Activated B cell treated with CpG ODN at 0.5 μM for 24 hours (primary cell): ENCODE results near the gene RBKS. TPM values are rescaled to one million over a fixed set of nuclear protein-coding genes. Genes with fewer than 3 reads are reported as not detected.
A peak's percentile ranks its signal among the peaks of the same experiment; 100 is the strongest.

Experiments
- ATAC-seq: fragments of 200-7000 bp; cut with Tn5 transposase; one replicate; pipeline ENCODE4 v1.10.0; 2021; ENCODE audit warnings: low read depth, mild to moderate bottlenecking, moderate library complexity
- CTCF ChIA-PET: fragments of 350-600 bp; sonication (Branson Sonifier 250); formaldehyde crosslinking; loops from one replicate; lab custom pipeline; 2021; ENCODE audit warnings: antibody characterized with exemption; lab: Charles Lee
- POLR2A ChIA-PET: fragments of 350-600 bp; sonication (Branson Sonifier 250); formaldehyde crosslinking; loops from one replicate; lab custom pipeline; 2021; ENCODE audit warnings: antibody characterized with exemption; lab: Charles Lee
- DNase-seq: peaks from one replicate; pipeline ENCODE4 v3.0.0; 2022
- H3K27ac Mint-ChIP-seq: one replicate; pipeline ENCODE4 v1.8.0; 2020; ENCODE audit warnings: mixed read lengths
- H3K27me3 Mint-ChIP-seq: one replicate; pipeline ENCODE4 v1.8.0; 2021; ENCODE audit warnings: mixed read lengths
- H3K36me3 Mint-ChIP-seq: one replicate; pipeline ENCODE4 v1.8.0; 2021; ENCODE audit warnings: low read depth, mixed read lengths
- H3K4me1 Mint-ChIP-seq: one replicate; pipeline ENCODE4 v1.8.0; 2021; ENCODE audit warnings: mixed read lengths
- H3K4me3 Mint-ChIP-seq: one replicate; pipeline ENCODE4 v1.8.0; 2020; ENCODE audit warnings: mild to moderate bottlenecking, mixed read lengths
- H3K9me3 Mint-ChIP-seq: one replicate; pipeline ENCODE4 v1.8.0; 2020; ENCODE audit warnings: mixed read lengths
- CTCF ChIP-seq: fragments of 200-600 bp; IDR thresholded peaks from one replicate; pipeline ENCODE4 v1.8.0; 2022; ENCODE audit warnings: antibody characterized with exemption, mild to moderate bottlenecking
- intact Hi-C: fragments of 100-400 bp; cut with micrococcal nuclease; formaldehyde crosslinking; loops from one replicate; pipeline ENCODE4 v1.15.1; 2024
- total RNA-seq: library from RNA; stranded (reverse); gene quantifications from 2 replicates; pipeline ENCODE4 v1.2.3, GENCODE V29; 2022

The RBKS gene
- 2.5 and 3.1 TPM in 2 replicates for total RNA-seq

- no peak for TF ChIP-seq CTCF
- H3K4me3 Mint-ChIP-seq: peak within 1 kb of the TSS; percentile 99
- peak; percentile 78 for ATAC-seq
- H3K36me3 Mint-ChIP-seq: peaks cover 28% of the 10 kb centered on the region
- peak; percentile 93 for DNase-seq
- peaks cover 2% of the 10 kb centered on the region for H3K27me3 Mint-ChIP-seq
- POLR2A ChIA-PET: interaction anchor here (0.5 to 2.1 kb wide), 20 partner anchors 9 to 1544 kb away, joined by 3 to 15 read pairs (median 3); partner anchors contain the start of genes ADGRF3, CCDC121, FOSL2 and GPN1
- intact Hi-C loops: loop anchor here (1.0 to 10.0 kb wide), 10 partner anchors 119 to 1856 kb away; partner anchors contain the start of genes ADGRF3, AGBL5, CCDC121 and EIF2B4
- CTCF ChIA-PET: no interaction called here
- peak within 1 kb of the TSS; percentile 99 for H3K27ac Mint-ChIP-seq
- no peaks in the 10 kb centered on the region for H3K9me3 Mint-ChIP-seq
- H3K4me1 Mint-ChIP-seq: peaks cover 74% of the 10 kb centered on the region
Measured at GRCh38 chr2:27890146-27890923, at the start of gene RBKS, which contains the start of gene BABAM2. RBKS (minus strand) TSS chr2:27890387; CDS start chr2:27890345, 42 bp downstream. BABAM2 (plus strand) TSS chr2:27890729; CDS start chr2:27894557, 3,828 bp downstream.

- H3K36me3 Mint-ChIP-seq: peaks cover 39% of the 10 kb centered on the region
- no peak overlapping the region for H3K4me3 Mint-ChIP-seq
- H3K27me3 Mint-ChIP-seq: no peaks in the 10 kb centered on the region
- POLR2A ChIA-PET: no interaction called here
- DNase-seq (no peak), ATAC-seq (no peak)
- CTCF ChIA-PET: interaction anchor here (0.5 kb wide), 1 partner anchor 1373 kb away, joined by 4 read pairs; no protein-coding TSS in a partner anchor
- H3K27ac Mint-ChIP-seq: no peak overlapping the region
- H3K4me1 Mint-ChIP-seq: peaks cover 3% of the 10 kb centered on the region
- no peaks in the 10 kb centered on the region for H3K9me3 Mint-ChIP-seq
- intact Hi-C loops: no loop called here
- TF ChIP-seq CTCF: no peak
Measured at GRCh38 chr2:27935026-27935425, 44.8 kb upstream of the RBKS start.

GRCh38 chr2:27932396-27932795, 42.2 kb upstream of the RBKS start:
- peaks cover 2% of the 10 kb centered on the region for H3K4me1 Mint-ChIP-seq
- H3K36me3 Mint-ChIP-seq: peaks cover 38% of the 10 kb centered on the region
- ChIA-PET POLR2A (no interaction called here), CTCF (no interaction called here)
- H3K4me3 Mint-ChIP-seq: no peak overlapping the region
- no peak overlapping the region for H3K27ac Mint-ChIP-seq
- intact Hi-C loops: no loop called here
- no peaks in the 10 kb centered on the region for H3K9me3 Mint-ChIP-seq
- no peak for DNase-seq
- TF ChIP-seq CTCF: no peak
- no peaks in the 10 kb centered on the region for H3K27me3 Mint-ChIP-seq
- ATAC-seq: no peak

GRCh38 chr2:27931361-27931950, 41.3 kb upstream of the RBKS start:
- peaks cover 35% of the 10 kb centered on the region for H3K36me3 Mint-ChIP-seq
- intact Hi-C loops: no loop called here
- DNase-seq (no peak), ATAC-seq (no peak)
- POLR2A ChIA-PET: no interaction called here
- H3K27ac Mint-ChIP-seq: no peak overlapping the region
- no peaks in the 10 kb centered on the region for H3K4me1 Mint-ChIP-seq
- H3K4me3 Mint-ChIP-seq: no peak overlapping the region
- CTCF ChIA-PET: no interaction called here
- TF ChIP-seq CTCF: no peak
- no peaks in the 10 kb centered on the region for H3K9me3 Mint-ChIP-seq
- H3K27me3 Mint-ChIP-seq: no peaks in the 10 kb centered on the region

- TF ChIP-seq CTCF: no peak
- Mint-ChIP-seq H3K27me3 (no peaks in the 10 kb centered on the region), H3K36me3 (peaks cover 43% of the 10 kb centered on the region), H3K4me1 (no peaks in the 10 kb centered on the region), H3K27ac (no peak overlapping the region), H3K9me3 (no peaks in the 10 kb centered on the region), H3K4me3 (no peak overlapping the region)
- ATAC-seq (no peak), DNase-seq (no peak)
- intact Hi-C loops: no loop called here
- ChIA-PET CTCF (no interaction called here), POLR2A (no interaction called here)
Measured at GRCh38 chr2:27929916-27930486, 39.8 kb upstream of the RBKS start.
